Measurements from ENCODE around the gene GLTP.

DNA sequence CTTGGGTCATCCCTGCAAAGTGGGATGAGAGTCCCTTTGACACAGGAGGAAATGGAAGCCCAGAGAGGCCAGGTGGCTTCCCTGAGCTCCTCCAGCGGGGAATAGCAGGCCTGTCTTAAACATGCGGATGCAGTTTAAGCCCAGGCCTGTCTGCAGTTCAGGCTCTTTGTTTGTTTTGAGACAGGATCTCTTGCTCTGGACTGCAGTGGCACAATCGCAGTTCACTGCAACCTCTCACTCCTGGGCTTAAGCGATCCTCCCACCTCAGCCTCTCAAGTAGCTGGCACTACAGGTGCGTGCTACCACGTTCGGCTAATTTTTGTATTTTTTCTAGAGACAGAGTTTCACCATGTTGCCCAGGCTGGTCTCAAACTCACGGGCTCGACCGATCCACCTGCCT is 50.7 kb downstream of the GLTP start:
- TF ChIP-seq EZH2phosphoT487 (IDR thresholded peaks at IDR 0.05; ENCODE audit: low read length) = no peak
- TF ChIP-seq, protein P1, sequence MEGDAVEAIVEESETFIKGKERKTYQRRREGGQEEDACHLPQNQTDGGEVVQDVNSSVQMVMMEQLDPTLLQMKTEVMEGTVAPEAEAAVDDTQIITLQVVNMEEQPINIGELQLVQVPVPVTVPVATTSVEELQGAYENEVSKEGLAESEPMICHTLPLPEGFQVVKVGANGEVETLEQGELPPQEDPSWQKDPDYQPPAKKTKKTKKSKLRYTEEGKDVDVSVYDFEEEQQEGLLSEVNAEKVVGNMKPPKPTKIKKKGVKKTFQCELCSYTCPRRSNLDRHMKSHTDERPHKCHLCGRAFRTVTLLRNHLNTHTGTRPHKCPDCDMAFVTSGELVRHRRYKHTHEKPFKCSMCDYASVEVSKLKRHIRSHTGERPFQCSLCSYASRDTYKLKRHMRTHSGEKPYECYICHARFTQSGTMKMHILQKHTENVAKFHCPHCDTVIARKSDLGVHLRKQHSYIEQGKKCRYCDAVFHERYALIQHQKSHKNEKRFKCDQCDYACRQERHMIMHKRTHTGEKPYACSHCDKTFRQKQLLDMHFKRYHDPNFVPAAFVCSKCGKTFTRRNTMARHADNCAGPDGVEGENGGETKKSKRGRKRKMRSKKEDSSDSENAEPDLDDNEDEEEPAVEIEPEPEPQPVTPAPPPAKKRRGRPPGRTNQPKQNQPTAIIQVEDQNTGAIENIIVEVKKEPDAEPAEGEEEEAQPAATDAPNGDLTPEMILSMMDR (IDR thresholded peaks at IDR 0.05; ENCODE audit: low read length) = no peak
- no peak for TF ChIP-seq EZH2 (optimal IDR thresholded peaks at IDR 0.05; ENCODE audit: low read depth, low read length)

Data from MM.1S (cell line).